DND-41 (cell line): ENCODE measurements around the gene AP2A2.

Experiments used
- CTCF ChIP-seq: IDR thresholded peaks from 2 replicates; pipeline ENCODE4 v1.5.1; 2012; ENCODE audit warnings: borderline replicate concordance, low read length, moderate library complexity, mild to moderate bottlenecking; ENCODE audit not compliant: poor library complexity, severe bottlenecking; ENCODE audit errors: extremely low read depth
- EZH2 ChIP-seq: IDR thresholded peaks from 3 replicates; pipeline ENCODE4 v1.6.1; 2012; ENCODE audit warnings: borderline replicate concordance, low read depth, mild to moderate bottlenecking, moderate library complexity, low read length, inconsistent platforms; ENCODE audit not compliant: severe bottlenecking

- TF ChIP-seq CTCF, result no peak
- no peak for TF ChIP-seq EZH2
These were observed 31.0 kb upstream of the AP2A2 start for GRCh38 chr11:894575-895201.
